IPS-18a (cell line): Measurements from ENCODE around the gene ATG16L1.

Experiments used
- H3K27ac ChIP-seq: one replicate; pipeline ENCODE4 v1.5.1; 2013; ENCODE audit warnings: low read length
- H3K27me3 ChIP-seq: one replicate; pipeline ENCODE4 v1.6.1; 2013; ENCODE audit warnings: mild to moderate bottlenecking, low read length; ENCODE audit not compliant: control insufficient read depth, insufficient read depth
- H3K36me3 ChIP-seq: one replicate; pipeline ENCODE4 v1.6.1; 2013; ENCODE audit warnings: low read depth, low read length; ENCODE audit not compliant: control insufficient read depth
- H3K4me1 ChIP-seq: one replicate; pipeline ENCODE4 v1.6.1; 2013; ENCODE audit warnings: low read depth, low read length; ENCODE audit not compliant: control insufficient read depth
- H3K4me3 ChIP-seq: one replicate; pipeline ENCODE4 v1.5.1; 2013; ENCODE audit warnings: low read length
- H3K9ac ChIP-seq: one replicate; pipeline ENCODE4 v1.6.1; 2013; ENCODE audit warnings: mild to moderate bottlenecking, low read length, moderate library complexity
- H3K9me3 ChIP-seq: one replicate; pipeline ENCODE4 v1.6.1; 2013; ENCODE audit warnings: low read depth, low read length; ENCODE audit not compliant: control insufficient read depth

The ATG16L1 gene

DNA sequence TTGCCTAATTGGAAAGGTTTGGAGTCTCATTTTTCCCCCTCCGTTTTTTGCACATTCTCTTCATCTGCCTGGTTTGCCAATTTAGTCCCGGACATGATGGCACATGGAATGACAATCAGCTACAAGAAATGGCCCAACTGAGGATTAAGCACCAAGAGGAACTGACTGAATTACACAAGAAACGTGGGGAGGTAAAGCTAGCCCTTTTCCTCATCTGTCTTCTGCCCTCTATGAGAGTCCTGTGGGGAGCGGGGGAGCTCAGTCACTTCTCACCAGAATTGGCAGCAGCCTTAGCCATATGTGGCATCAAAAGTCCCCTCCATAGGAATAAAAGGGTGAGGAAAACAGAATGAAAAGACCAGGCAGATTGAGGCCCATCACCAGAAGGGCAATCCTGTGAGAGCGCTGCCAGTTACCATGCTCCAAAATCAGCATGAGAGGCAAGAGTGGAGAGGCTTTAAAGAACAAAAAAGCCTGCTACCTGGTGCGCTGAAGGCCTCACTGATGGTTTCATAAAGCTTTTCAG lies 11.6 kb downstream of the ATG16L1 start:
- Histone ChIP-seq H3K9ac (no peak overlapping the region), H3K4me3 (no peak overlapping the region), H3K9me3 (no peaks in the 10 kb centered on the region), H3K36me3 (peaks cover 90% of the 10 kb centered on the region), H3K27ac (no peak overlapping the region), H3K4me1 (no peaks in the 10 kb centered on the region), H3K27me3 (no peaks in the 10 kb centered on the region)

DNA sequence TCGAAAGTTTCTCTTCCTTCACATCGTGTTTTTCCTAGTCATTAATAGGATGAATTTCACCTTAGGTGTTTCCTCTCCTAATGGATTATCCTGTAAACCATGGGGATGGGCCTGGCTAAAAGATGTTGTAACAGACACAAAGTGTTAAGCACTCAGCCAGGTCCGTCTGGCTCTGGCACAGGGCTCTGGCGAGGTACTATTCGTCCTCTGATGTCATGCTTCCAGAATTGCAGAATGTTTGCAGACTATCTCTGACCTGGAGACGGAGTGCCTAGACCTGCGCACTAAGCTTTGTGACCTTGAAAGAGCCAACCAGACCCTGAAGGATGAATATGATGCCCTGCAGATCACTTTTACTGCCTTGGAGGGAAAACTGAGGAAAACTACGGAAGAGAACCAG lies 13.2 kb downstream of the ATG16L1 start:
- no peaks in the 10 kb centered on the region for H3K4me1 ChIP-seq
- no peak overlapping the region for H3K4me3 ChIP-seq
- H3K36me3 ChIP-seq, result peaks cover 91% of the 10 kb centered on the region
- no peaks in the 10 kb centered on the region for H3K27me3 ChIP-seq
- no peak overlapping the region for H3K27ac ChIP-seq
- no peak overlapping the region for H3K9ac ChIP-seq
- H3K9me3 ChIP-seq, result no peaks in the 10 kb centered on the region

GRCh38 chr2:233265899-233266431 lies 14.5 kb downstream of the ATG16L1 start:
- Histone ChIP-seq H3K27ac (no peak overlapping the region), H3K9ac (no peak overlapping the region), H3K9me3 (no peaks in the 10 kb centered on the region), H3K27me3 (no peaks in the 10 kb centered on the region), H3K4me3 (no peak overlapping the region), H3K4me1 (no peaks in the 10 kb centered on the region), H3K36me3 (peaks cover 92% of the 10 kb centered on the region)

DNA sequence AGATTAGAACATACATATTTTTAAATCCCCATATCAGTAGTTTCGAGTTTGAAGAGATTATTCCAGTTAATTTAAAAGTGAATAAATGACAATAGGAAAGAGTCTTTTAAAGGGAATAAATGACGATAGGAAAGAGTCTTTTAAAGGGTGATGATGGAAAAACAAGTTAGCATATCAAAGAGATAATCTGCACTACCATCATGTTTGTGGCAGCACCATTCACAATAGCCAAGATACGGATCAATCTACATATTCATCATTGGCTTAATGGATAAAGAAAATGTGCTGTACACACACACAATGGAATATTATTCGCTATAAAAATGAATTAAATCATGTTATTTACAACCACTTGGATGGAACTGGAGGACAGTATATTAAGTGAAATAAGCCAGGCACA lies 15.0 kb downstream of the ATG16L1 start:
- H3K36me3 ChIP-seq, result peaks cover 90% of the 10 kb centered on the region
- no peaks in the 10 kb centered on the region for H3K27me3 ChIP-seq
- H3K9ac ChIP-seq, result no peak overlapping the region
- no peaks in the 10 kb centered on the region for H3K9me3 ChIP-seq
- no peaks in the 10 kb centered on the region for H3K4me1 ChIP-seq
- H3K4me3 ChIP-seq, result no peak overlapping the region
- no peak overlapping the region for H3K27ac ChIP-seq

DNA sequence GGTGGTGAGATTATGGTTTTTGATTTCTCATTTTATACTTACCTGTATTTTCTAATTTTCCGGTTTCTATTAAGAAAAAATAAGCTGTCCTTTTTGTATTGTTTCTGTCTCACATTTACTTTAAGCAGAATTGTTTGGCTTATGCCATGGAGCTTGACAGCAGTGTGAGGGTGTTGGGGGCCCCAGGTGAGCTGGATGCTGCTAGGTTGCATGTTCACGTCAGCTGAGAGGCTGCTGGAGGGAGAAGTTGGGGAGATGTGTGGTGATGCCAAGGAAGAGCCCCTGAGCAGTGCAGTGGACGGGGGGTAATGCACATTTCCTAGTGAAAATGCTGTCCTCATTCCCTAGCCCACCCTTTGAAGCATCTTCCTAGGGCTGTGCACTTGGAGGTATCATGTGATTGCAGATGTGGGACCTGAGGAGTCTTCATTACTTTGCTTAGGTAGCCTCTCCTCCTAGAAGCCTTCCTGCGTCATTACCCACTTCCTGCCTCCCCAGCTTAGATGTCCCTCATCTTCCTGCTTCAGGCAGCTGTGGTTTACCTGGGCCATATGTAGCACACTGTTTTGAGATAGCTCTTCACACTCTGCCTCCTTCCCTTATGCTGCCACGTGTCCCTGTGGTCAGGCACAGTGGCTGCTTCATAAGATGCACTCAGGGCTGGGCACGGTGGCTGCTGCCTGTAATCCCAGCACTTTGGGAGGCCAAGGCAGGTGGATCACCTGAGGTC lies 16.2 kb downstream of the ATG16L1 start:
- Histone ChIP-seq H3K9me3 (no peaks in the 10 kb centered on the region), H3K4me3 (no peak overlapping the region), H3K27me3 (no peaks in the 10 kb centered on the region), H3K4me1 (no peaks in the 10 kb centered on the region), H3K27ac (no peak overlapping the region), H3K36me3 (peaks cover 90% of the 10 kb centered on the region), H3K9ac (no peak overlapping the region)

DNA sequence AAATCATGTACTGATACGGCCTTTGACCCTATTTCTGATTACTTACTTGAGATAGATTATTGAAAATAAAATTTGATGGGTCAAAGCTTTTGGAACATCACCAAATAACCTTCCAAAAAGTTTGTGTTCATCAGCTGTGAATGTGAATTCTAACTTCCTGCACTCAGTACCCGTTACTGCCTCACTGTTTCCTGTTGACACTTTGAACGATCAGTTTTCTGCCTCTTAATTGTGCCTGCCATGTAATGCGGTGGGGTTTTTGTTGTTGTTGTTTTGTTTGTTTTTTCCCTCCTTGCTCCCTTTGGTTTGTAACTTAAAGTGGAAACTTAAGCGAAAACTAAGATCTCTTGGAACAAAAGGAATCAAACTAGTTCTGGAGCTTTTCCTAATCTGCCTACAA lies 18.9 kb downstream of the ATG16L1 start:
- H3K9ac ChIP-seq, result no peak overlapping the region
- no peaks in the 10 kb centered on the region for H3K9me3 ChIP-seq
- no peaks in the 10 kb centered on the region for H3K27me3 ChIP-seq
- H3K4me1 ChIP-seq, result no peaks in the 10 kb centered on the region
- peaks cover 93% of the 10 kb centered on the region for H3K36me3 ChIP-seq
- H3K27ac ChIP-seq, result no peak overlapping the region
- no peak overlapping the region for H3K4me3 ChIP-seq

DNA sequence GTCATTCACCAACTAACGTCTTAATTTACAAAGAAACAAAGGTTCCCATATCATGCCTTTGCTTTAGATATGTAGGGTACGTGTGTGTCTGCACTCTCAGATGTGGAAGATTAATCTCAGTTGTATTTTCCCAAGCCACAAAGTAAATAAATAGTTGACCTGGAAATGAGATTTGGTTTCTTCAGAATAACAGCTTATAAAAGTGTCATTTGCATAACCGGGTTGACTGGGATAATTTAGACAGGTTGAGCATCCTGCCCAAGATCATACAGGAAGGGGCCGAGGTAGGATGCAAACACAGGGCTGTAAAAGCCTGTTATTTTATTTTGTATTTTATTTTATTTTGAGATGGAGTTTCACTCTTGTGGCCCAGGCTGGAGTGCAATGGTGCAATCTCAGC lies 19.5 kb downstream of the ATG16L1 start:
- Histone ChIP-seq H3K9ac (no peak overlapping the region), H3K4me1 (no peaks in the 10 kb centered on the region), H3K36me3 (peaks cover 93% of the 10 kb centered on the region), H3K27ac (no peak overlapping the region), H3K27me3 (no peaks in the 10 kb centered on the region), H3K9me3 (no peaks in the 10 kb centered on the region), H3K4me3 (no peak overlapping the region)

GRCh38 chr2:233271693-233272092 lies 20.2 kb downstream of the ATG16L1 start:
- H3K4me1 ChIP-seq, result no peaks in the 10 kb centered on the region
- no peaks in the 10 kb centered on the region for H3K9me3 ChIP-seq
- H3K36me3 ChIP-seq, result peaks cover 93% of the 10 kb centered on the region
- no peak overlapping the region for H3K4me3 ChIP-seq
- H3K27me3 ChIP-seq, result no peaks in the 10 kb centered on the region
- H3K9ac ChIP-seq, result no peak overlapping the region
- no peak overlapping the region for H3K27ac ChIP-seq

GRCh38 chr2:233273120-233273519 lies 21.6 kb downstream of the ATG16L1 start:
- Histone ChIP-seq H3K9ac (no peak overlapping the region), H3K27me3 (no peaks in the 10 kb centered on the region), H3K4me3 (no peak overlapping the region), H3K9me3 (no peaks in the 10 kb centered on the region), H3K4me1 (no peaks in the 10 kb centered on the region), H3K36me3 (peaks cover 91% of the 10 kb centered on the region), H3K27ac (no peak overlapping the region)

DNA sequence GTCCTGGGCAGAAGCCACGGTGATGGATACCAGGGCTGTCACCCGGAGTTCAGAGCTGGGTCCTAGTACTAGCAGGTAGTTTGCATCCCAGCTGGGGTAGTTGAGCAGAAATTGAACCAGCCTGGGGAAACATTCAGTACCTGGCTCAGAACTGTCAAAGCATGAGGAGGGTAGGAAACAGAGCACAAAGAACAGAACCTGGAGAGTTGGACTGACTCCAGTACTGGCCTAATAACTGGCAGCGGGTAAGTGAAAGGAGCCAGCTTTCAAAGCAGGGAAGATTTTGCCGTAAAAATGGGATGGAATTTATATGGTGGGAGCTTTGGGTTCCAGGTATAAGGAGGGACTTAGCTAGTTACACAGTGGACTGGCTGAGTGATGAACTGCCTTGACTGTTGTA lies 23.8 kb downstream of the ATG16L1 start:
- H3K9ac ChIP-seq, result no peak overlapping the region
- H3K9me3 ChIP-seq, result no peaks in the 10 kb centered on the region
- no peak overlapping the region for H3K27ac ChIP-seq
- H3K4me3 ChIP-seq, result no peak overlapping the region
- no peaks in the 10 kb centered on the region for H3K4me1 ChIP-seq
- H3K36me3 ChIP-seq, result peaks cover 93% of the 10 kb centered on the region
- no peaks in the 10 kb centered on the region for H3K27me3 ChIP-seq

- no peaks in the 10 kb centered on the region for H3K27me3 ChIP-seq
- no peak overlapping the region for H3K27ac ChIP-seq
- no peaks in the 10 kb centered on the region for H3K4me1 ChIP-seq
- no peak overlapping the region for H3K4me3 ChIP-seq
- H3K9me3 ChIP-seq, result no peaks in the 10 kb centered on the region
- H3K9ac ChIP-seq, result no peak overlapping the region
- H3K36me3 ChIP-seq, result peaks cover 90% of the 10 kb centered on the region
Measured at GRCh38 chr2:233278921-233279320, 27.4 kb downstream of the ATG16L1 start.

- no peaks in the 10 kb centered on the region for H3K4me1 ChIP-seq
- no peak overlapping the region for H3K4me3 ChIP-seq
- H3K9ac ChIP-seq, result no peak overlapping the region
- peaks cover 85% of the 10 kb centered on the region for H3K36me3 ChIP-seq
- H3K9me3 ChIP-seq, result no peaks in the 10 kb centered on the region
- no peaks in the 10 kb centered on the region for H3K27me3 ChIP-seq
- H3K27ac ChIP-seq, result no peak overlapping the region
Measured at GRCh38 chr2:233280114-233280693, 28.7 kb downstream of the ATG16L1 start.
